Small intestine (tissue), 7 donors: ENCODE data around the gene LIPC. TPM values are rescaled to one million over a fixed set of nuclear protein-coding genes. Genes with fewer than 3 reads are reported as not detected.
A peak's percentile ranks its signal among the peaks of the same experiment; 100 is the strongest.

ENCODE experiments used
- DNase-seq, 2 donors: peaks; one replicate each; pipeline versions ENCODE4 v3.0.0 to v3.0.0-alpha.2; 2013
- FAIRE-seq: peaks from 2 replicates; lab custom pipeline; 2012; peaks lifted over from hg19 to GRCh38; lab: Jason Lieb, UNC
- H3K27ac ChIP-seq, 3 donors: one replicate each; pipeline ENCODE4 v1.5.1; 2013; ENCODE audit warnings: low read length in 2 of 3, mild to moderate bottlenecking in 2 of 3, control low read depth in 1 of 3, inconsistent platforms in 1 of 3, low read depth in 1 of 3, moderate library complexity in 1 of 3
- H3K27me3 ChIP-seq, 3 donors: one replicate each; pipeline ENCODE4 v1.6.1; 2013; ENCODE audit warnings: low read length in 3 of 3, inconsistent platforms in 1 of 3; ENCODE audit not compliant: control insufficient read depth in 3 of 3, insufficient read depth in 3 of 3
- H3K36me3 ChIP-seq, 3 donors: one replicate each; pipeline ENCODE4 v1.6.1; 2013; ENCODE audit warnings: low read length in 3 of 3, inconsistent platforms in 1 of 3, low read depth in 1 of 3, mild to moderate bottlenecking in 1 of 3, moderate library complexity in 1 of 3; ENCODE audit not compliant: control insufficient read depth in 3 of 3, insufficient read depth in 2 of 3
- H3K4me1 ChIP-seq, 3 donors: one replicate each; pipeline ENCODE4 v1.6.1; 2013; ENCODE audit warnings: low read length in 2 of 3, inconsistent platforms in 1 of 3, low read depth in 1 of 3, mild to moderate bottlenecking in 1 of 3, moderate library complexity in 1 of 3; ENCODE audit not compliant: control insufficient read depth in 3 of 3, insufficient read depth in 2 of 3
- H3K4me3 ChIP-seq, 3 donors: one replicate each; pipeline ENCODE4 v1.5.1; 2013; ENCODE audit warnings: low read length in 3 of 3, control low read depth in 1 of 3, inconsistent platforms in 1 of 3, low read depth in 1 of 3, mild to moderate bottlenecking in 1 of 3, moderate library complexity in 1 of 3
- H3K9me3 ChIP-seq, 2 donors: one replicate each; pipeline ENCODE4 v1.6.1; 2013; ENCODE audit warnings: low read depth in 1 of 2, low read length in 1 of 2; ENCODE audit not compliant: control insufficient read depth in 2 of 2, insufficient read depth in 1 of 2
- WGBS, 3 donors: extraction: QIAGEN DNeasy Blood & Tissue Kit; methylation state at CpG; one replicate each; pipeline ENCODE4 v1.1.7; 2013; 5-methylcytosine and 5-hydroxymethylcytosine counted together
- polyA plus RNA-seq, 4 donors: library from polyadenylated mRNA; stranded (reverse) in 3 of 4; unstranded in 1 of 4; fragments of 200-250 nt in 3 of 4; fragments of 120-200 nt in 1 of 4; gene quantifications; one replicate each; pipeline versions ENCODE4 v1.2.1 to v1.2.3, GENCODE V29; 2013
- donor health status: healthy with polysubstance abuse.
- donor health status: control.
- donor health status: control.
- donor health status: Bipolar disorder and iron deficiency.
- donor health status: healthy.

LIPC gene
- polyA plus RNA-seq, 4 donors = 0.07 to 2.0 (median 1.2) TPM

DNA sequence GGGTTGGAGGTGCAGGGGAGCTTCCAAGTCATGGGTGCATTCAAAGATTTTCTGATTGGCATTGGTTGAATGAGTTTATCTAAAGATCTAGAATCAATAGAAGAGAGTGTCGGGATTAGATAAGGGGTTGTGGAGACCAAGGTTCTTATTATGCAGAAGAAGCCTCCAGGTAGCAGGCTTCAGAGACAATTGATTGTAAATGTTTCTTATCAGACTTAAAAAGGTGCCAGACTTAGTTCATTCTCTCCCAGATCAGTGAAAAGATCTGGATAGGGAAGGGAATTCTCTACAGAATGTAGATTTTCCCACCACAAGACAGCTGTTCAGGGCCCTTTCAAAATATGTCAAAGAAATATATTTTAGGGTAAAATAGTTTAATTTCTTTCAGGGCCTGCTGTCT, 129.5 kb downstream of the LIPC start:
- no peak overlapping the region for H3K4me3 ChIP-seq

DNA sequence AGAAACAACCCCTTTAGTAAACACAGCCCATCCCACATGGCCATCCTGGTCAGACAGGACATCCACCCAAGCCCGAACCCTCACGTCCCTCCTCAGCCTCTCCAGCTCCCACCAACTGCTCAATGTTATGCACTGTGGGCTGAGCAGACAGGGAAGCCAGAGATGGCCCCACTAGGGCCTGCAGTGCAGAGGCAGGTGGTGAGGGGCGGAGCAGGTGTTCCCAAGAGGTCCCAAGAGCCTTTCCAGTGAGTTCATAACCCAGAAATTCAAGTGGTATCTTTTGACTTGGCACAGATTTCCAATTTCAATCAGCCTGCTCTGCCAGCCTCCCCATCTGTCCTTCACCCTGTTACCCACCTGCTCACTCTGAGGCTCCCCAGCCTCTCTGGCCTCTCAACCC, 130.3 kb downstream of the LIPC start:
- DNase-seq (no peak), FAIRE-seq (no peak)
- WGBS, 3 donors = 42 to 83% (median 82%) methylated on average over 3 of the region's 3 CpGs
- no peak overlapping the region for H3K27ac ChIP-seq
- no peaks in the 10 kb centered on the region for H3K4me1 ChIP-seq
- no peaks in the 10 kb centered on the region for H3K9me3 ChIP-seq
- H3K36me3 ChIP-seq = no peaks in the 10 kb centered on the region
- H3K27me3 ChIP-seq = no peaks in the 10 kb centered on the region
- no peak overlapping the region for H3K4me3 ChIP-seq

More for the DNA sequence above, 129.5 kb downstream of the LIPC start:
- H3K4me1 ChIP-seq = no peaks in the 10 kb centered on the region
- DNase-seq (no peak), FAIRE-seq (no peak)
- no peaks in the 10 kb centered on the region for H3K36me3 ChIP-seq
- H3K9me3 ChIP-seq = no peaks in the 10 kb centered on the region
- 0 to 47% (median 7%) methylated on average over 1 of the region's 1 CpG for WGBS, 3 donors
- no peaks in the 10 kb centered on the region for H3K27me3 ChIP-seq
- H3K27ac ChIP-seq = no peak overlapping the region

DNA sequence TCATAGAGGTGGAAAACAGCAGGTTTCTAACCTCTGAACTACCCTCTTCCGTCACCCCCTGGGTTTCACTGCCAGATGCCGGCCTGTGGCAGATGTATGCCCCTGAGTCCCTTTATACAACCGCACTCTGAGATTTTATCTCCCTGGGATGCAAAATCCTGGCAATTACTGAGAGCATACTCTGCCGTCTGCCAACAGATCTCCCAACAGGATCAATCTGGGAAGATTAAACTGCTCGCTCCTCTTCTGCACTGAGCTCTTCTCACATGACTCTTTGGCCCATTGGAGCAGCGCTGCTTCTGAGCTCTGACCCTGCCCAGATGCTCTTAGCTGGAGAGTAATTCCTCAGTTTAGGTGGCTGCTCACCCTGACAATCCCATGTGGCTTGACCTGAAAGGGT, 133.2 kb downstream of the LIPC start:
- no peak overlapping the region for H3K4me3 ChIP-seq
- H3K9me3 ChIP-seq = peaks cover 0 to 4% of the 10 kb centered on the region in 2 donors
- no peaks in the 10 kb centered on the region for H3K4me1 ChIP-seq
- FAIRE-seq = no peak
- H3K36me3 ChIP-seq = no peaks in the 10 kb centered on the region
- WGBS, 3 donors = 34 to 70% (median 63%) methylated on average over 5 to 6 of the region's 6 CpGs
- no peaks in the 10 kb centered on the region for H3K27me3 ChIP-seq
- no peak overlapping the region for H3K27ac ChIP-seq
- DNase-seq = no peak

DNA sequence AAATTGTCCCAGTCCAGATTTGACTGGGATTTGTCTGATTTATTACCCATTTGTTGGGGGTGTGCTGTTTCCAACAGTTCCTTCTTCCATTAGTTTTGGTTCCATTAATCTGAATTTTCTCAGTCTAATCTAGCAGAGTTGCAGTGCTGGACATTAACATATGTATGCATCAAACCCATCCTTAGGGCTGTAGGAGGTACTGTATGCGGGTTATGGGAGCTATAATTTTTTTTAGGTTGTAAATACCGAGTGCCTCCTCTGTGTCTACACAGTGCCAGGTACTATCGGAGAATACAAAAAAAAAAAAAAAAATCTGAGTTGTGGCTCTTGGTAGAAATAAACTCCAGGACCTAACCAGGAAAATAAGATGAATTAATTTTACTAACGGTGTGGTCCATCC, 133.8 kb downstream of the LIPC start:
- H3K4me3 ChIP-seq = no peak overlapping the region
- DNase-seq (no peak), FAIRE-seq (no peak)
- no peaks in the 10 kb centered on the region for H3K27me3 ChIP-seq
- no peak overlapping the region for H3K27ac ChIP-seq
- no peaks in the 10 kb centered on the region for H3K4me1 ChIP-seq
- no peaks in the 10 kb centered on the region for H3K36me3 ChIP-seq
- WGBS, 3 donors = 65 to 68% (median 67%) methylated on average over 4 of the region's 4 CpGs
- H3K9me3 ChIP-seq = peaks cover 0 to 4% of the 10 kb centered on the region in 2 donors

DNA sequence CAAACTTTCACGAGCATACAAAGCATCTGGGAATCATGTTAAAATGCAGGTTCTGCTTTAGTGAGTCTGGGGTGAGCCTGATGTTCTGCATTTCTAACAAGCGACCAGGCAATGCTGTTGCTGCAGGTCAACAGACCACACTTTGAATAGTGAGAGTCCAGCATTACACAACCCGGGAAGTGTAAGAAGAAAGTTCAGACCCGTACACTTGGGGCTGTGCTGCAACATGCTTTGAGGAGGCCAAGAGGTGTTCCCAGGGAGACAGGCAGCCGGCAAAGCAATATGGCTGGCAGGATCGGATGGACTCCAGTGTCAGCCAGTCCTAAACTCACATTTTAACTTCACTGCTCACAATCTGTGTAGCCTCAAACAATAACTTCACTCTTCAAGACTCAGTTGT, 134.2 kb downstream of the LIPC start:
- no peak for FAIRE-seq
- no peak for DNase-seq
- WGBS, 3 donors = 86 to 94% (median 93%) methylated on average over 6 of the region's 6 CpGs

DNA sequence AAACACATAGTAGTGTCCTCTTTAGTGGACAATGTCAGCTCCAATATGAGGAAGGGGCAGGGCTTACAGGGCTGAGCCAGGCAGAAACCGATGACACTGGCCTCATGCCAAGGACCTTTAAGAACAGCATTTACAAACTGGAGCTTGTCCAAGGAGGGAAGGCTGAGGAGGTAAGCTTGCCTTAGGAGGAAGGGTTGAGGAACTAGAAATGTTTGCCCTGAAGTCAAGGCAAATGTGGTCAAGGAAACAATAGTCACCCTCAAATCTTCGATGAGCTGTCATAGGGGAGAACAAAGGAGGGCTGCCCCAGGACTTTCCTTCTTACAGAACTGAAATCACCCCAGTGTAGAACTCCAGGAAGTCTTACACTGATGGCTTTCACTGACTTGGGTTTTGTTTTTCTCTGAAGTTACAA, 136.4 kb downstream of the LIPC start:
- Histone ChIP-seq H3K36me3 (no peaks in the 10 kb centered on the region), H3K4me1 (peaks cover 0 to 4% (median 0%) of the 10 kb centered on the region in 3 donors), H3K9me3 (peaks cover 0 to 4% of the 10 kb centered on the region in 2 donors), H3K4me3 (no peak overlapping the region), H3K27me3 (no peaks in the 10 kb centered on the region), H3K27ac (no peak overlapping the region)
- FAIRE-seq (no peak), DNase-seq (peak in 1 of 2 donors; percentile 48)
- WGBS, 3 donors = 2 to 17% (median 11%) methylated on average over 2 of the region's 2 CpGs

More for the DNA sequence above, 134.2 kb downstream of the LIPC start:
- Histone ChIP-seq H3K4me1 (no peaks in the 10 kb centered on the region), H3K36me3 (no peaks in the 10 kb centered on the region), H3K27ac (no peak overlapping the region), H3K9me3 (peaks cover 0 to 4% of the 10 kb centered on the region in 2 donors), H3K4me3 (no peak overlapping the region), H3K27me3 (no peaks in the 10 kb centered on the region)

DNA sequence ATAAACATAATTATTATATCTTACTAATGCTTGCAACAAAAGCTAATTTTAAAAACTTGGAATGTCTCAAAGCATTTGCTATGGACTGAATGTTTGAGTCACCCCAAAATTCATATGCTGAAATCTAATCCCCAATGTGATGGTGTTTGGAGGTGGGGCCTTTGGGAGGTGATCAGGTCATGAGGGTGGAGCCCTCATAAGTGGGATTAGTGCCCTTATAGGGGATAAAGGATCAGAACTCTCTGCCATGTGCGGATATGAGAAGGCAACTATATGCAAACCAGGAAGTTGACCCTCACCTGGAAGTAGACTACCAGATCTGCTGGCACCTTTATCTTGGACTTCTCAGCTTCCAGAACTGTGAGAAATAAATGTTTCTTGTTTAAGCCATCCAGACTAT, 137.7 kb downstream of the LIPC start:
- H3K27ac ChIP-seq = no peak overlapping the region
- H3K36me3 ChIP-seq = no peaks in the 10 kb centered on the region
- peaks cover 0 to 4% of the 10 kb centered on the region in 2 donors for H3K9me3 ChIP-seq
- no peak overlapping the region for H3K4me3 ChIP-seq
- WGBS, 3 donors = 95 to 100% (median 97%) methylated on average over 1 of the region's 1 CpG
- DNase-seq (no peak), FAIRE-seq (no peak)
- no peaks in the 10 kb centered on the region for H3K27me3 ChIP-seq
- peaks cover 0 to 13% (median 7%) of the 10 kb centered on the region in 3 donors for H3K4me1 ChIP-seq

DNA sequence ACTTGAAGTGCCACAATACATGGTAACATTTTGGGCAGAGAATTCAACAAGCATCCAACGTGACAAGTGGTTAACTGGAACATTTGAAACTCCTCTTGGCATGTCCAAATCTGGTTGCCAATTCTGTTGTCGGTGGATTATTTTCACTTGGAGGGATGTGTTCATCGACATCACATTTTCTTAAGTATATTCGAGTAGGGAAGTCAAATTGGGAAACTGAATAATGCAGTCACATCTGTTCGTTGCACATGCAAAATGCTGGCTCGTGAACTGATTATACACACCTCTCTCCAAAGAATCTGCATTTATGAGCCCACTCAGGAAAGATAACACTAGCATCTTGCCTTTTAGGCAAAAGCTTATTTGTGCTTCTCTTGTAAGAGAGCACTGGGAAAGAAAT, 139.7 kb downstream of the LIPC start:
- DNase-seq (no peak), FAIRE-seq (no peak)
- 79 to 86% (median 84%) methylated on average over 6 of the region's 6 CpGs for WGBS, 3 donors
- no peaks in the 10 kb centered on the region for H3K36me3 ChIP-seq
- no peaks in the 10 kb centered on the region for H3K27me3 ChIP-seq
- H3K4me1 ChIP-seq = peaks cover 0 to 18% (median 8%) of the 10 kb centered on the region in 3 donors
- peaks cover 0 to 4% of the 10 kb centered on the region in 2 donors for H3K9me3 ChIP-seq
- H3K4me3 ChIP-seq = no peak overlapping the region
- no peak overlapping the region for H3K27ac ChIP-seq

DNA sequence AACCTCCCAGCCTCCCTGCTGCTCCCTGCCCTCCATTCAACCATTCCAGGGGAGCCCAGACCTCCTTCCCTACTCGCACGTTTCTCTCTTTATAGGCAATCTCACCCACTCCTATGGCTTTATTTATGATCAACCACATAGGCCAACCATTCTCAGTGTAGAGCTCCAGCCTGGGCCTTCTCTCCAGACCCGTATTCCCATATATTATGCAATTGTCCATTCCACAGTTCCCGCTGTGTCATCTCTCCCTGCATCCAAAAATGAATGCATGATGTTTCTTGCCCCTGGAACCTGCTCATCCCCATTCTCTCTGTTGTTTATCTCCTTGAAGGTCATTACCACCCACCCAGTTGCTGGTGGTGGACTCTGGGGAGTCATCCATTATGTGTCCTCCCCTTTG, 140.7 kb downstream of the LIPC start:
- H3K36me3 ChIP-seq = no peaks in the 10 kb centered on the region
- 89 to 96% (median 91%) methylated on average over 4 of the region's 4 CpGs for WGBS, 3 donors
- H3K27ac ChIP-seq = no peak overlapping the region
- H3K4me1 ChIP-seq = peaks cover 0 to 18% (median 8%) of the 10 kb centered on the region in 3 donors
- DNase-seq = no peak
- H3K4me3 ChIP-seq = no peak overlapping the region
- no peaks in the 10 kb centered on the region for H3K27me3 ChIP-seq
- FAIRE-seq = no peak
- H3K9me3 ChIP-seq = peaks cover 0 to 4% of the 10 kb centered on the region in 2 donors
